ENCODE results near the gene FBH1.
A peak's percentile ranks its signal among the peaks of the same experiment; 100 is the strongest.
"Not testable (repeated sequence)": the region's sequence is repeated elsewhere in the genome, so short reads cannot be mapped to it uniquely, and the experiment has no call there.

The FBH1 gene

DNA sequence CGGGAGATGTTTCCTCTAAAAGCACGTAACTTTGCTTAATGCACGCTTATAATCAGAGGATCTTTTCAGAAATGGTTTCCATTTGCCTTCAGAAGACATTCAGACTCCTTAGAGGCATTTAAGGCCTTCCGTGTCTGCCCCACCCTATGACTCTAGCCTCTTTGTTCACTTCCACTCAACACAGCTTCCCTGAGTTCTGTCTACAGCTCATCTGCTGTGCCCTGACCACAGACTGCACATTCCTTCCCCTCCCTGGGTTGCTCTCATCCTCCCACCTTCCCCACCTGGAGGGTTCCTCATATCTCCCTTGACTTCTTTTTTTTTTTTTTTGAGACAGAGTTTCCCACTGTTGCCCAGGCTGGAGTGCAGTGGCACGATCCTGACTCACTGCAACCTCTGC, 16.6 kb downstream of the FBH1 start:
- Mint-ChIP-seq H3K9me3 (no peaks in the 10 kb centered on the region), H3K36me3 (peaks cover 15% of the 10 kb centered on the region), H3K27me3 (no peaks in the 10 kb centered on the region), H3K4me1 (peaks cover 26% of the 10 kb centered on the region), H3K4me3 (no peak overlapping the region), H3K27ac (no peak overlapping the region)

DNA sequence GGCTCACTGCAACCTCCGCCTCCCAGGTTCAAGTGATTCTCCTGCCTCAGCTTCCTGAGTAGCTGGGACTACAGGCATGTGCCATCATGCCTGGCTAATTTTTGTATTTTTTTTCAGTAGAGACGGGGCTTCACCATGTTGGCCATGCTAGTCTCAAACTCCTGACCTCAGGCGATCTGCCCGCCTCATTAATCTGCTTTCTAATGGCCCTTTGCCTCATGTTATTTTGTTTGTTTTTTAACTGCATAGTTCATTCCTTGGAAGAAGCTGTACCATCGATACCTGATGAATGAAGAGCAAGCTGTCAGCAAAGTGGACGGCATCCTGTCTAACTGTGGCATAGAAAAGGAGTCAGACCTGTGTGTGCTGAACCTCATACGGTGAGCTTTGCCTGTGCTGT, 18.6 kb downstream of the FBH1 start:
- not testable (repeated sequence) for H3K27ac Mint-ChIP-seq, H3K4me3 Mint-ChIP-seq, H3K27me3 Mint-ChIP-seq, H3K9me3 Mint-ChIP-seq
- Mint-ChIP-seq H3K4me1 (peaks cover 26% of the 10 kb centered on the region), H3K36me3 (peaks cover 18% of the 10 kb centered on the region)

DNA sequence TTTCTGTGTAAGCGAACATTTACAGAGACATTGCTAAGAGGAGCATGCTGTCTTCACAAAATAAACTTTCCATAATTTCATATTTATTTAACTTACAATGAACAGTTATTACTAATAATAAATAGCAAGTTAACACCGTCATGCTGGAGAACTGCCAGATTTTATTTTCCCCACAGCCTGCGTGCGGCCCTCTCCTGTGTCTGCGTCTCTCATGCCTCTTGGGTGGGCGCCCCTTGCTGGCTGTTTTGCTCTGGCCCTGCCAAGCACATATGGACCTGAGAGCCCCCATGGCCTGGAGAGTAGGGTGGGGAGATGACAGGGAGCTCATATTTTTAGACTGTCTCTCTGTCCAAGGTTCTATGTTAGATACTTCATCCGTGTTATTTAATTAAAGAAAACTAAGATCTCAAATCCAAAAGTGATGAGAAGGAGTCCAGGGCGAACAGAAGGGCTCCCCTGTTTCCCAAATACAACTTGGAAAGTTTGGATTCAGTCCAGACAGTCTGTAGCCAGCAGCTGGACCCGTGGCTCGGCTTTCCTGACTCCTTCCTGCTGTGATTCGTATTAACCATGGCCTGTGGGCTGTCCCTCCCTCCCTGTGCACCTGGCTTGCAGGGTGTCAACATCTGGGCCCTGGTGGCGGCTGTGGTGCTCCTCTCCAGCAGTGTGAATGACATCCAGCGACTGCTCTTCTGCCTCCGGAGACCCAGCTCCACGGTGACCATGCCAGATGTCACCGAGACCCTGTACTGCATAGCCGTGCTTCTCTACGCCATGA, 20.5 kb downstream of the FBH1 start:
- no peak overlapping the region for H3K4me3 Mint-ChIP-seq
- H3K27me3 Mint-ChIP-seq, result no peaks in the 10 kb centered on the region
- H3K9me3 Mint-ChIP-seq, result no peaks in the 10 kb centered on the region
- H3K36me3 Mint-ChIP-seq, result peaks cover 17% of the 10 kb centered on the region
- H3K27ac Mint-ChIP-seq, result no peak overlapping the region
- peaks cover 17% of the 10 kb centered on the region for H3K4me1 Mint-ChIP-seq

DNA sequence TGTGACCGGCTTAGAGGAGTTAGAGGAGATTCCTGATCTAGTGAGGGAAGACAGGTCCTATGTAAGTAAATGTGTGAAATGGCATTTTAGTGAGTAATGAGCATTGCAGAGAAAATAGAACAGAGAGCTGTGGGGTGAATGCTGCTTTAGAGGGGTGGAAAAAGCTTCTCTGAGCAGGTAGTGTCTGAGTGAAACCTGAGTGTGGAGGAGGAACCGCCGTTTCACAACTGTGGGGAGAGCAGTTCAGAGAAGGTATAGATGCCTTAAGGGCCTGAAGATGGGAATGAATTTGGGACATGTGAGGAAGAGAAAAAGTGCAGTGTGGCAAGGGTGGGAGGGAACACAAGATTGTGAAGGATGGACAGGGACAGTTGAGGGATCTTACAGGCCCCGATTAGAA, 21.6 kb downstream of the FBH1 start:
- no peak overlapping the region for H3K4me3 Mint-ChIP-seq
- peak overlapping the region; percentile 75 for H3K27ac Mint-ChIP-seq
- no peaks in the 10 kb centered on the region for H3K9me3 Mint-ChIP-seq
- peaks cover 11% of the 10 kb centered on the region for H3K4me1 Mint-ChIP-seq
- no peaks in the 10 kb centered on the region for H3K27me3 Mint-ChIP-seq
- H3K36me3 Mint-ChIP-seq, result peaks cover 24% of the 10 kb centered on the region

DNA sequence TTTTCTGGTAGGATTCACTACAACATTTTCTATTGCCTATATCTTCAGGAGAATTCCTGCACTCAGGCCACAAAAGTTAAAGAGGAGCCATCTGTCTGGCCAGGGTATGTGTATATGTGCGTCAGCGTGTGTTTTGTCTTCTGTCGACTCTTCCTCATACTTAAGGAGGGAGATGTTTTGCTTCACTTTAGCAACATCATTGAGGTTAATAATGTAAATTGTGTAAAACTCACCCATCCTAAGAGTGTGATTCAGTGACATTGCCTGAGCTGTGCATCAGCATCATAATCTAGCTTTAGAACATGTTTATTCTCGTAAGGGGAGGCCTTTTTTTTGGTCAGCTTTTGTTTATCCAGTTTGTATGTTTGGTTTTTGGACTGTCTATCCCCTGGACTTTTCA, 23.7 kb downstream of the FBH1 start:
- Mint-ChIP-seq H3K36me3 (peaks cover 20% of the 10 kb centered on the region), H3K27ac (no peak overlapping the region), H3K27me3 (no peaks in the 10 kb centered on the region), H3K4me1 (peaks cover 5% of the 10 kb centered on the region), H3K4me3 (no peak overlapping the region), H3K9me3 (no peaks in the 10 kb centered on the region)

DNA sequence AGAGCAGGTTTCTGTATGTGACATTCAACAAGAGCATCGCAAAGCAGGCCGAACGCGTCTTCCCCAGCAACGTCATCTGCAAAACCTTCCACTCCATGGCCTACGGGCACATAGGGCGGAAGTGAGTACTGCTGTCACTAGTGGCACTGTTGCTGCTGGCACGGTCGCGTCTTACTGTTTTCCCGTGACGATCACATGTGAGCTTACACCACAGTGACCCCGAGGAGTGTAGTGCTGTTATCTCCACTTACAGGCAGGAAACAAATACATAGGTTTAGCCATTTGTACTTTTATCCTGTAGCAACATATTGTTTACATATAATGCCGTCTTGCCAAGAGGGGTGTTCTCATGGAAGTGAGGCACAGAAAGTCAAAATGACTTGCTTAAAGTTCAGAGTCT, 25.4 kb downstream of the FBH1 start:
- H3K27me3 Mint-ChIP-seq, result no peaks in the 10 kb centered on the region
- peaks cover 5% of the 10 kb centered on the region for H3K4me1 Mint-ChIP-seq
- H3K4me3 Mint-ChIP-seq, result no peak overlapping the region
- H3K9me3 Mint-ChIP-seq, result no peaks in the 10 kb centered on the region
- H3K27ac Mint-ChIP-seq, result no peak overlapping the region
- H3K36me3 Mint-ChIP-seq, result peaks cover 17% of the 10 kb centered on the region

DNA sequence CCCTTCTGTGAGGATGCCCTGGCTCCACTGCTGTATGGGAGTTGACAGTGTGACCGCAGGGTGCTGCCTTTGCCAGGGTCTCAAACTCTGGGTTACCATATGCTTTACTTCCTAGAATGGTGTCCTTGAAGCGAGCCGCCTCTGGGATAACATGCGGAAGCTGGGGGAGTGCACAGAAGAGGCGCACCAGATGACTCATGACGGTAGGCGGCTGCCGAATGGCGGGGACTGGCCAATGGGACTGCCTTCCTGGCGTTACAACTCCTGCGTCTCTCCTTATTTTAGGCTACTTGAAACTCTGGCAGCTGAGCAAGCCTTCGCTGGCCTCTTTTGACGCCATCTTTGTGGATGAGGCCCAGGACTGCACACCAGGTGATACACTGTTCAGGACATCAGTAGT, 27.3 kb downstream of the FBH1 start:
- H3K36me3 Mint-ChIP-seq, result peaks cover 20% of the 10 kb centered on the region
- no peak overlapping the region for H3K27ac Mint-ChIP-seq

DNA sequence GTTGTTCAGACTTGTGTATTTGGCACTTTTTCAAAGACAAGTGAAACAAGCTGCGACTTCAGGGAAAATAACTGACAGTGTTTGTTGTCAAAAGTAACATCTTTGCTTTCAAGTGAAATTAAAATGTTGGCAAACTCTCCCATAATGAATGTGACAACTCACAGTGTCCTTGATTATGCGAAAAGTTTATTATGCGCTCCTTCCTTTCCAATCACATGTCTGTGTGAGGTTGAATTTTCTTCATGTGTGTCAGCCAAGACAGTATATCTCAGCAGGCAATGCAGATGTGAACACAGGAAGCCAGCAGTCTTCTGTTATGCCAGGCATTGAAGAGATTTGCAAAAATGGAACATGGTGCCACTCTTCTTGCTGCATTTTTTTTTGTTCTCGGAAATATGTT, 28.7 kb downstream of the FBH1 start:
- Mint-ChIP-seq H3K4me1 (no peaks in the 10 kb centered on the region), H3K9me3 (no peaks in the 10 kb centered on the region), H3K27me3 (no peaks in the 10 kb centered on the region), H3K4me3 (no peak overlapping the region), H3K27ac (no peak overlapping the region), H3K36me3 (peaks cover 16% of the 10 kb centered on the region)

More for the DNA sequence above, 27.3 kb downstream of the FBH1 start:
- no peaks in the 10 kb centered on the region for H3K27me3 Mint-ChIP-seq
- H3K4me1 Mint-ChIP-seq, result no peaks in the 10 kb centered on the region
- no peak overlapping the region for H3K4me3 Mint-ChIP-seq
- no peaks in the 10 kb centered on the region for H3K9me3 Mint-ChIP-seq

DNA sequence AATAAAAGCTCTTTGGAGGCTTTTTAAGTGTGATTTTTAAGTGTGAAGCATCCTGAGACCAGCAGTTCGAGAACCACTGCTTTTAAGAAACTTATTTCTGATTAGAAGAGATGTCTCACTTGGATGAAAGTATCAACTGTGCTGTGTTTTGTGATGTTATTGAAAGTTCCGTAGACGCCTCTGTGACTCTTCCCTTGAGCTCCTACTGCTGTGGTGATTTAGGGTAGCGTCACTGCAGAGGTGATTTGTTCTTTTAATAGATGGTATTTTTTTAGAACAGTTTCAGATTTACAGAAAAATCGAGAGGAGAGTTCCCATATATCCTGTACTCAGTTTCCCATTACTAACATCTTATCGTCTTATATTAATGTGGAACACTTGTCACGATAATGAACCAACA, 29.5 kb downstream of the FBH1 start:
- no peaks in the 10 kb centered on the region for H3K27me3 Mint-ChIP-seq
- H3K27ac Mint-ChIP-seq, result no peak overlapping the region
- no peak overlapping the region for H3K4me3 Mint-ChIP-seq
- H3K9me3 Mint-ChIP-seq, result no peaks in the 10 kb centered on the region
- H3K36me3 Mint-ChIP-seq, result peaks cover 15% of the 10 kb centered on the region
- H3K4me1 Mint-ChIP-seq, result no peaks in the 10 kb centered on the region

DNA sequence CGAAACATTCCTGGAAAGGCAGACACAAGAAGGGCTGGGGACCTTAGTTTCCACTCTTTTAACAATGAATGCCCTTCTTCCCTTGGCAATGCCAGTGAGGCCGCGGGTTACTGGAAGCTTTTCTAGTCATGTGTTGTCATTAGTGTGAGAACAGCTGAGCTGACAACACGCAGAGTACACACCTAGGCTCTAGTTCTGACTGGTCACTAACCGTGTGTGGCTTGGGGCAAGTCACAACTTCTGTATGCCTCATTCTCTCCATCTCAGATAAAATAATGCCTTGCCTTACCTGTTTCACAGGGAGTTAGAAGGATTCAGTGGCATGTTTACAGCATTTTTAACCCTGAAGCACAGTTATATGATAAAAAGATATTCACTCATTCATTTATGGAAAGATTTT, 31.7 kb downstream of the FBH1 start:
- Mint-ChIP-seq H3K27me3 (no peaks in the 10 kb centered on the region), H3K36me3 (peaks cover 10% of the 10 kb centered on the region), H3K4me1 (no peaks in the 10 kb centered on the region), H3K4me3 (no peak overlapping the region), H3K9me3 (no peaks in the 10 kb centered on the region), H3K27ac (no peak overlapping the region)

DNA sequence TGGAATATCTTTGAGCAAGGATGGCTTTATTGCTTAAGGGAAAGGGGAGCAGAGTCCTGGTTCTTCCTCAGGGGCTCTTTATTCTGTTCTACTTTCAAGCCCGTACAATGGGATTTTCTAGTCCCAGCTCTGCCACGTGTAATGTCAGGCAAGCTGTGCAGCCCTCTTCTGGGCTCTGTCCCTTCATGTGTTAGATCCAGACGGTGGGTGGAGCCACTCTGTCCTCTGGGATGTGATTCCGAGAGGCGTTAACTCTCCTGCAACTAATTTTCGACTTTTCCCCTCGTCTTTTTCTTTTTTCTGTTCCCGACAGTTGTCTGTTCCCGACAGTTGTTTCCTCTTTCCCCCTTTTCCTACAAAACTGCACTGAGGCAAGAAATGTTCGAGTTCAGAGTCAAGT, 34.8 kb downstream of the FBH1 start:
- Mint-ChIP-seq H3K27me3 (no peaks in the 10 kb centered on the region), H3K4me1 (no peaks in the 10 kb centered on the region), H3K36me3 (peaks cover 17% of the 10 kb centered on the region), H3K27ac (no peak overlapping the region), H3K9me3 (no peaks in the 10 kb centered on the region), H3K4me3 (no peak overlapping the region)

DNA sequence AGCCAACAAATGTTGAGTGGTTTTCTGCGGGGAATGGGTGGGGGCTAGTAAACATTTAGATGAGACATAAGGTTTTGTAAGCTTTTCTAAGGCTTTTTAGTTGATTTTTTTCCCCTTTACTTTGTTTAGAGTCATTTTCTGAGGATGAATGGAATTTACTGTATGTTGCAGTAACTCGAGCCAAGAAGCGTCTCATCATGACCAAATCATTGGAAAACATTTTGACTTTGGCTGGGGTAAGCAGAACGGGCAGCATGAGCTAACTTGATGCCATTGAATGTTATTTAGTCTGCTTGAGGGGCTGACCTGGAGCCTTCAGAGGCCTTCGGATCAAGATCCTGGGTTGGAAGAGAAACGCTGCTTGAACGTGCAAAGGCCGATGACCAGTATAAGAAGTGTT, 37.3 kb downstream of the FBH1 start:
- H3K27me3 Mint-ChIP-seq, result no peaks in the 10 kb centered on the region
- no peak overlapping the region for H3K4me3 Mint-ChIP-seq
- H3K4me1 Mint-ChIP-seq, result no peaks in the 10 kb centered on the region
- no peaks in the 10 kb centered on the region for H3K9me3 Mint-ChIP-seq
- no peak overlapping the region for H3K27ac Mint-ChIP-seq
- H3K36me3 Mint-ChIP-seq, result peaks cover 16% of the 10 kb centered on the region

DNA sequence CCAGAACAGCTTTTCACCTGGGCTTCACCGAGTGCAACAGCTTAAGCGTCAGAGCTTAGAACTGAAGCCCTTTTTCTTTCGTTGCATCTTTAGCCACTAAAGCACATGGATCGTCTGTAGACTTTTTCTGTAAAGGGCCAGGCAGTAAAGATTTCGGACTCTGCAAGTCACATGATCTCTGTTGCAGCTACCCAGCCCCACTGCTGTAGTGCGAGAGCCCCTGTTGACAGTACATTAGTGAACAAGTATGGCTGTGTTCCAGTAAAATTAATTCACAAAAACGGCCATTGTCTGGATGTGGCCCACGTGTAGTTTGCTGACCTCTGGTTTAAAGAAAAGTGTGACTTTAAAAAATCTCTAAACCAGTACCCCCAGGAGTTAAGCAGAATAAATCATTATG, 39.4 kb downstream of the FBH1 start:
- Mint-ChIP-seq H3K4me1 (no peaks in the 10 kb centered on the region), H3K36me3 (peaks cover 16% of the 10 kb centered on the region), H3K4me3 (no peak overlapping the region), H3K27ac (no peak overlapping the region), H3K27me3 (no peaks in the 10 kb centered on the region), H3K9me3 (no peaks in the 10 kb centered on the region)

DNA sequence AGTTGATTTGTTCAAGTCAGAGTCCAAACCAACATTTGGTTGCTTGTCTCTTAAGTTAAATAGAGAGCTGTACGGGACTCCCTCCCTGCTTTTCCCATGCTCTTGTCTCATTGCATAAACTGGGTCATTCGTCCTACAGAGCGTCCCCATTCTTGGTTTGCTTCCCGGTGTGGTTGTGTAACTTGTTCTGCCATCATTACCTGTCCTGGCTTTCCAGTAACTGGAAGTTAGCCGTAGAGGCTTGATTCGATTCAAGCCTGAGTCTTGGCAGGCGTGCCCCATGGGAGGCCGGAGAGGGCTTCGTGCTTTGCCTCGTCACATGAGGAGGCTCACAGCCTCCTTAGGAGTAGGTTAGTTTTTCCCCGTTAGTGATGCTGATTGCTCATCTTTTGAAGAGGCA, 40.2 kb downstream of the FBH1 start:
- H3K27me3 Mint-ChIP-seq, result no peaks in the 10 kb centered on the region
- H3K36me3 Mint-ChIP-seq, result peaks cover 13% of the 10 kb centered on the region
- no peak overlapping the region for H3K4me3 Mint-ChIP-seq
- no peak overlapping the region for H3K27ac Mint-ChIP-seq
- no peaks in the 10 kb centered on the region for H3K9me3 Mint-ChIP-seq
- no peaks in the 10 kb centered on the region for H3K4me1 Mint-ChIP-seq

DNA sequence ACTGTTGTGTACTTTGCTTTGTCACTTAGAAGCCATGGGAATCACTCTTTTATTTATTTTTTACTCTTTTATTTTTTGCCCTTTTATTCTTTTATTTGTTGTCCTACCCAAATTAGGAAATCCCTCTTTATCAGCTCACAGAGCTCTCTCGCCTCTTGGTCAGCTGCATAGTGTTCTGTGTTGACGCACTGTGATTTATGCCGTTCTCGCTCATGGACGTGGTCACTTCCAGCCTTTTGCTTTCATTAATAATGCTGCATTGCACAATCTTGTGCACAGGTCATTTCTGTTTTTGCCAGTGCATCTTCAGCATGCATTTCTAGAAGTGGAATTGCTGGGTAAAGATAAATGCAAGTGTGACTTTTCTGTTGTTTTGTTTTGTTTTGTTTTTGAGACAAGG, 42.3 kb downstream of the FBH1 start:
- no peak overlapping the region for H3K4me3 Mint-ChIP-seq
- H3K27ac Mint-ChIP-seq, result no peak overlapping the region
- peaks cover 11% of the 10 kb centered on the region for H3K36me3 Mint-ChIP-seq
- no peaks in the 10 kb centered on the region for H3K4me1 Mint-ChIP-seq
- no peaks in the 10 kb centered on the region for H3K27me3 Mint-ChIP-seq
- H3K9me3 Mint-ChIP-seq, result no peaks in the 10 kb centered on the region

DNA sequence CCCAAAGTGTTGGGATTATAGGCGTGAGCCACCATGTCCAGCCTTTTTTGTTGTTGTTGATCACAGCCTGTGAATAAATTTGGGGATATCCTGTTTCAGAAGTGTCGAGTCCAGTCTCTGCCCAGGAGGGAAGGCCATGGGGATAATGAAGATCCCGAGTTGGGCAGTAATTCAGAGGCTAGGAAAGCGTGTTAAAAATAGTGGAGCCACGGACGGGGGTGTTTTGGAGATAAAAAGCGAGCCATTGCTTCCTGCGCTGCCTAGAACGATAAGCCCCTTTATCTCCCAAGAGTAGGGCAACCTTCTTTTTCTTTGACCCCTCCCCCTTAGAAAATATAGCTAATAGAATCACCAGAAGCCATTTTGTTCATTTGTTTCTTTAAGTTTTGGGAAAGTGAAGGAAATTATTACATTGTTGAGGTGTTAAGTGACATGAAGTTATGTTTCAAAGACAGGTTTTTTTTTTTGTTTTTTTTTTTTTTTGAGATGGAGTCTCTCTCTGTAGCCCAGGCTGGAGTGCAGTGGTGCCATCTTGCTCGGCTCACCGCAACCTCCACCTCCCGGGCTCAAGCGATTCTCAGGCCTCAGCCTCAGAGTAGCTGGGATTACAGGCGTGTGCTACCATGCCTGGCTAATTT, 44.0 kb downstream of the FBH1 start:
- no peaks in the 10 kb centered on the region for H3K4me1 Mint-ChIP-seq
- H3K9me3 Mint-ChIP-seq, result no peaks in the 10 kb centered on the region
- no peaks in the 10 kb centered on the region for H3K27me3 Mint-ChIP-seq
- H3K36me3 Mint-ChIP-seq, result peaks cover 9% of the 10 kb centered on the region
- H3K4me3 Mint-ChIP-seq, result no peak overlapping the region
- H3K27ac Mint-ChIP-seq, result no peak overlapping the region

DNA sequence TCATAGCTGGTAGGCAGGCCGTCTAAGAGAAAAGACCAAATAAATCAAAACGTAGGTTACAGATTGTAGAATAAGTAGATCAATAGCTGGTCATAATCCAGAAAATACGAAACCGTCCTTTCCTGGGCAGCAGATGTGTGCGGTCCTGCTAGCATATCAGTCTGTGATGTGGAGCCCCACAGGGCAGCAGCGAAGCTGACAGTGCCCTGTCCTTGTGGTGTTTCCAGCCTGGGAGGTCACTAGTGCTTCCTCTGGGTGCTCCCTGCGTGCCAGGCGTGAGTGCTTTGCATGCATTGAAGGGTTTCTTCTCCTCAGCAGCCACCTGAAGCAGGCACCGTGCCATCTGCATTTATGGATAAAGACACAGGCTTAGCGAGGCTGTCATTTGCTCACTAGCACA, 45.6 kb downstream of the FBH1 start:
- peaks cover 4% of the 10 kb centered on the region for H3K36me3 Mint-ChIP-seq
- H3K27ac Mint-ChIP-seq, result no peak overlapping the region
- H3K27me3 Mint-ChIP-seq, result no peaks in the 10 kb centered on the region
- H3K4me3 Mint-ChIP-seq, result no peak overlapping the region
- no peaks in the 10 kb centered on the region for H3K9me3 Mint-ChIP-seq
- H3K4me1 Mint-ChIP-seq, result no peaks in the 10 kb centered on the region
